ENCODE data around the gene ZRANB3. TPM values are rescaled to one million over a fixed set of nuclear protein-coding genes. Genes with fewer than 3 reads are reported as not detected.

The ZRANB3 gene
- total and polyA plus RNA-seq, 2 experiments from 2014 or later, result 10.5 to 16.8 TPM

DNA sequence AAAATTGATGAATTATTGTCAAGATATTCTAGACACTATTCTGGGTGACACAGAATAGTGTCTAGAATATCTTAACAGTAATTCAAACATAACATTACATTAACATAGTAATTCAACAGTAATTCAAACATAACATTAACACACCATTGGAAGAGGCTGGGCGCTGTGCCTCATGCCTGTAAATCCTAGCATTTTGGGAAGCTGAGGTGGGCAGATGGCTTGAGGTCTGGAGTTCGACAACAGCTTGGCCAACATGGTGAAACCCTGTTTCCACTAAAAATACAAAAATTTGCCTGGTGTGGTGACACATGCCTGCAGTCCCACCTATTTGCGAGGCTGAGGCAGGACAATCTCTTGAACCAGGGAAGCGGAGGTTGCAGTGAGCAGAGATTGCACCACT is 195.8 kb downstream of the ZRANB3 start:
- ATAC-seq, result no peak
- H3K27me3 Mint-ChIP-seq (ENCODE audit: insufficient read depth, low read depth, poor library complexity), result peaks cover 3% of the 10 kb centered on the region
- no peak for TF ChIP-seq EZH2phosphoT487 (IDR thresholded peaks at IDR 0.05; ENCODE audit: unreplicated experiment)
- TF ChIP-seq, protein P1, sequence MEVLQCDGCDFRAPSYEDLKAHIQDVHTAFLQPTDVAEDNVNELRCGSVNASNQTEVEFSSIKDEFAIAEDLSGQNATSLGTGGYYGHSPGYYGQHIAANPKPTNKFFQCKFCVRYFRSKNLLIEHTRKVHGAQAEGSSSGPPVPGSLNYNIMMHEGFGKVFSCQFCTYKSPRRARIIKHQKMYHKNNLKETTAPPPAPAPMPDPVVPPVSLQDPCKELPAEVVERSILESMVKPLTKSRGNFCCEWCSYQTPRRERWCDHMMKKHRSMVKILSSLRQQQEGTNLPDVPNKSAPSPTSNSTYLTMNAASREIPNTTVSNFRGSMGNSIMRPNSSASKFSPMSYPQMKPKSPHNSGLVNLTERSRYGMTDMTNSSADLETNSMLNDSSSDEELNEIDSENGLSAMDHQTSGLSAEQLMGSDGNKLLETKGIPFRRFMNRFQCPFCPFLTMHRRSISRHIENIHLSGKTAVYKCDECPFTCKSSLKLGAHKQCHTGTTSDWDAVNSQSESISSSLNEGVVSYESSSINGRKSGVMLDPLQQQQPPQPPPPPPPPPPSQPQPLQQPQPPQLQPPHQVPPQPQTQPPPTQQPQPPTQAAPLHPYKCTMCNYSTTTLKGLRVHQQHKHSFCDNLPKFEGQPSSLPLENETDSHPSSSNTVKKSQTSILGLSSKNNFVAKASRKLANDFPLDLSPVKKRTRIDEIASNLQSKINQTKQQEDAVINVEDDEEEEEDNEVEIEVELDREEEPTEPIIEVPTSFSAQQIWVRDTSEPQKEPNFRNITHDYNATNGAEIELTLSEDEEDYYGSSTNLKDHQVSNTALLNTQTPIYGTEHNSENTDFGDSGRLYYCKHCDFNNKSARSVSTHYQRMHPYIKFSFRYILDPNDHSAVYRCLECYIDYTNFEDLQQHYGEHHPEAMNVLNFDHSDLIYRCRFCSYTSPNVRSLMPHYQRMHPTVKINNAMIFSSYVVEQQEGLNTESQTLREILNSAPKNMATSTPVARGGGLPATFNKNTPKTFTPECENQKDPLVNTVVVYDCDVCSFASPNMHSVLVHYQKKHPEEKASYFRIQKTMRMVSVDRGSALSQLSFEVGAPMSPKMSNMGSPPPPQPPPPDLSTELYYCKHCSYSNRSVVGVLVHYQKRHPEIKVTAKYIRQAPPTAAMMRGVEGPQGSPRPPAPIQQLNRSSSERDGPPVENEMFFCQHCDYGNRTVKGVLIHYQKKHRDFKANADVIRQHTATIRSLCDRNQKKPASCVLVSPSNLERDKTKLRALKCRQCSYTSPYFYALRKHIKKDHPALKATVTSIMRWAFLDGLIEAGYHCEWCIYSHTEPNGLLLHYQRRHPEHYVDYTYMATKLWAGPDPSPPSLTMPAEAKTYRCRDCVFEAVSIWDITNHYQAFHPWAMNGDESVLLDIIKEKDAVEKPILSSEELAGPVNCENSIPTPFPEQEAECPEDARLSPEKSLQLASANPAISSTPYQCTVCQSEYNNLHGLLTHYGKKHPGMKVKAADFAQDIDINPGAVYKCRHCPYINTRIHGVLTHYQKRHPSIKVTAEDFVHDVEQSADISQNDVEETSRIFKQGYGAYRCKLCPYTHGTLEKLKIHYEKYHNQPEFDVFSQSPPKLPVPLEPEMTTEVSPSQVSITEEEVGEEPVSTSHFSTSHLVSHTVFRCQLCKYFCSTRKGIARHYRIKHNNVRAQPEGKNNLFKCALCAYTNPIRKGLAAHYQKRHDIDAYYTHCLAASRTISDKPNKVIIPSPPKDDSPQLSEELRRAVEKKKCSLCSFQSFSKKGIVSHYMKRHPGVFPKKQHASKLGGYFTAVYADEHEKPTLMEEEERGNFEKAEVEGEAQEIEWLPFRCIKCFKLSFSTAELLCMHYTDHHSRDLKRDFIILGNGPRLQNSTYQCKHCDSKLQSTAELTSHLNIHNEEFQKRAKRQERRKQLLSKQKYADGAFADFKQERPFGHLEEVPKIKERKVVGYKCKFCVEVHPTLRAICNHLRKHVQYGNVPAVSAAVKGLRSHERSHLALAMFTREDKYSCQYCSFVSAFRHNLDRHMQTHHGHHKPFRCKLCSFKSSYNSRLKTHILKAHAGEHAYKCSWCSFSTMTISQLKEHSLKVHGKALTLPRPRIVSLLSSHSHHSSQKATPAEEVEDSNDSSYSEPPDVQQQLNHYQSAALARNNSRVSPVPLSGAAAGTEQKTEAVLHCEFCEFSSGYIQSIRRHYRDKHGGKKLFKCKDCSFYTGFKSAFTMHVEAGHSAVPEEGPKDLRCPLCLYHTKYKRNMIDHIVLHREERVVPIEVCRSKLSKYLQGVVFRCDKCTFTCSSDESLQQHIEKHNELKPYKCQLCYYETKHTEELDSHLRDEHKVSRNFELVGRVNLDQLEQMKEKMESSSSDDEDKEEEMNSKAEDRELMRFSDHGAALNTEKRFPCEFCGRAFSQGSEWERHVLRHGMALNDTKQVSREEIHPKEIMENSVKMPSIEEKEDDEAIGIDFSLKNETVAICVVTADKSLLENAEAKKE (CRISPR knock-in tag; IDR thresholded peaks at IDR 0.05), result no peak
- TF ChIP-seq ZNF114 (CRISPR knock-in tag; IDR thresholded peaks at IDR 0.05), result no peak
- TF ChIP-seq ZNF331 (CRISPR knock-in tag; IDR thresholded peaks at IDR 0.05; ENCODE audit: low read depth), result no peak
- TF ChIP-seq, protein P2, sequence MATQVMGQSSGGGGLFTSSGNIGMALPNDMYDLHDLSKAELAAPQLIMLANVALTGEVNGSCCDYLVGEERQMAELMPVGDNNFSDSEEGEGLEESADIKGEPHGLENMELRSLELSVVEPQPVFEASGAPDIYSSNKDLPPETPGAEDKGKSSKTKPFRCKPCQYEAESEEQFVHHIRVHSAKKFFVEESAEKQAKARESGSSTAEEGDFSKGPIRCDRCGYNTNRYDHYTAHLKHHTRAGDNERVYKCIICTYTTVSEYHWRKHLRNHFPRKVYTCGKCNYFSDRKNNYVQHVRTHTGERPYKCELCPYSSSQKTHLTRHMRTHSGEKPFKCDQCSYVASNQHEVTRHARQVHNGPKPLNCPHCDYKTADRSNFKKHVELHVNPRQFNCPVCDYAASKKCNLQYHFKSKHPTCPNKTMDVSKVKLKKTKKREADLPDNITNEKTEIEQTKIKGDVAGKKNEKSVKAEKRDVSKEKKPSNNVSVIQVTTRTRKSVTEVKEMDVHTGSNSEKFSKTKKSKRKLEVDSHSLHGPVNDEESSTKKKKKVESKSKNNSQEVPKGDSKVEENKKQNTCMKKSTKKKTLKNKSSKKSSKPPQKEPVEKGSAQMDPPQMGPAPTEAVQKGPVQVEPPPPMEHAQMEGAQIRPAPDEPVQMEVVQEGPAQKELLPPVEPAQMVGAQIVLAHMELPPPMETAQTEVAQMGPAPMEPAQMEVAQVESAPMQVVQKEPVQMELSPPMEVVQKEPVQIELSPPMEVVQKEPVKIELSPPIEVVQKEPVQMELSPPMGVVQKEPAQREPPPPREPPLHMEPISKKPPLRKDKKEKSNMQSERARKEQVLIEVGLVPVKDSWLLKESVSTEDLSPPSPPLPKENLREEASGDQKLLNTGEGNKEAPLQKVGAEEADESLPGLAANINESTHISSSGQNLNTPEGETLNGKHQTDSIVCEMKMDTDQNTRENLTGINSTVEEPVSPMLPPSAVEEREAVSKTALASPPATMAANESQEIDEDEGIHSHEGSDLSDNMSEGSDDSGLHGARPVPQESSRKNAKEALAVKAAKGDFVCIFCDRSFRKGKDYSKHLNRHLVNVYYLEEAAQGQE (IDR thresholded peaks at IDR 0.05; ENCODE audit: unreplicated experiment), result no peak
- no peak for TF ChIP-seq NANOG (IDR thresholded peaks at IDR 0.05; ENCODE audit: borderline replicate concordance)
- TF ChIP-seq, protein P3, sequence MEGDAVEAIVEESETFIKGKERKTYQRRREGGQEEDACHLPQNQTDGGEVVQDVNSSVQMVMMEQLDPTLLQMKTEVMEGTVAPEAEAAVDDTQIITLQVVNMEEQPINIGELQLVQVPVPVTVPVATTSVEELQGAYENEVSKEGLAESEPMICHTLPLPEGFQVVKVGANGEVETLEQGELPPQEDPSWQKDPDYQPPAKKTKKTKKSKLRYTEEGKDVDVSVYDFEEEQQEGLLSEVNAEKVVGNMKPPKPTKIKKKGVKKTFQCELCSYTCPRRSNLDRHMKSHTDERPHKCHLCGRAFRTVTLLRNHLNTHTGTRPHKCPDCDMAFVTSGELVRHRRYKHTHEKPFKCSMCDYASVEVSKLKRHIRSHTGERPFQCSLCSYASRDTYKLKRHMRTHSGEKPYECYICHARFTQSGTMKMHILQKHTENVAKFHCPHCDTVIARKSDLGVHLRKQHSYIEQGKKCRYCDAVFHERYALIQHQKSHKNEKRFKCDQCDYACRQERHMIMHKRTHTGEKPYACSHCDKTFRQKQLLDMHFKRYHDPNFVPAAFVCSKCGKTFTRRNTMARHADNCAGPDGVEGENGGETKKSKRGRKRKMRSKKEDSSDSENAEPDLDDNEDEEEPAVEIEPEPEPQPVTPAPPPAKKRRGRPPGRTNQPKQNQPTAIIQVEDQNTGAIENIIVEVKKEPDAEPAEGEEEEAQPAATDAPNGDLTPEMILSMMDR (conservative IDR thresholded peaks at IDR 0.05; ENCODE audit: low read depth in 2 of 2), result no peak
- no peak for TF ChIP-seq JUNB (IDR thresholded peaks at IDR 0.05; ENCODE audit: unreplicated experiment)
- no peak for TF ChIP-seq POLR2AphosphoS5 (IDR thresholded peaks at IDR 0.05; ENCODE audit: low read depth)
- no peak for TF ChIP-seq CREB1 (CRISPR knock-in tag; IDR thresholded peaks at IDR 0.05; ENCODE audit: low read depth)

More for the DNA sequence above, 195.8 kb downstream of the ZRANB3 start:
- Histone ChIP-seq H3F3A (replicated peaks; ENCODE audit: low read depth) (no peaks in the 10 kb centered on the region), H2AFZ (no peak overlapping the region), H3K27me3 (ENCODE audit: insufficient read depth) (no peaks in the 10 kb centered on the region), H3K4me1 (ENCODE audit: insufficient read depth) (no peaks in the 10 kb centered on the region), H3K79me2 (replicated peaks; ENCODE audit: insufficient read depth) (no peaks in the 10 kb centered on the region), H3K27ac (ENCODE audit: low read depth) (no peak overlapping the region), H3K4me3 (no peak overlapping the region), H4K20me1 (replicated peaks; ENCODE audit: insufficient read depth) (no peaks in the 10 kb centered on the region), H3K9me2 (ENCODE audit: insufficient read depth) (no peaks in the 10 kb centered on the region), H3K36me3 (ENCODE audit: insufficient read depth) (no peaks in the 10 kb centered on the region), H3K4me2 (no peak overlapping the region)
- no peaks in the 10 kb centered on the region for H3K4me1 Mint-ChIP-seq
- peaks cover 23% of the 10 kb centered on the region; the same call in 2 of the 3 replicates for H3K36me3 Mint-ChIP-seq (ENCODE audit: low read depth)
- no peak for DNase-seq (ENCODE audit: low spot score)
- H3K9me3 Mint-ChIP-seq, result peaks cover 14% of the 10 kb centered on the region; the same call in 2 of the 3 replicates
- H3K27ac Mint-ChIP-seq, result no peak overlapping the region
- H3K4me3 Mint-ChIP-seq, result no peak overlapping the region

All from GM23338 (cell line).